ENCODE data around the gene COMMD1.
"Not testable (repeated sequence)": the region's sequence is repeated elsewhere in the genome, so short reads cannot be mapped to it uniquely, and the experiment has no call there.

The COMMD1 gene

GRCh38 chr2:62145478-62146100 lies 240.1 kb downstream of the COMMD1 start:
- no peak for DNase-seq

DNA sequence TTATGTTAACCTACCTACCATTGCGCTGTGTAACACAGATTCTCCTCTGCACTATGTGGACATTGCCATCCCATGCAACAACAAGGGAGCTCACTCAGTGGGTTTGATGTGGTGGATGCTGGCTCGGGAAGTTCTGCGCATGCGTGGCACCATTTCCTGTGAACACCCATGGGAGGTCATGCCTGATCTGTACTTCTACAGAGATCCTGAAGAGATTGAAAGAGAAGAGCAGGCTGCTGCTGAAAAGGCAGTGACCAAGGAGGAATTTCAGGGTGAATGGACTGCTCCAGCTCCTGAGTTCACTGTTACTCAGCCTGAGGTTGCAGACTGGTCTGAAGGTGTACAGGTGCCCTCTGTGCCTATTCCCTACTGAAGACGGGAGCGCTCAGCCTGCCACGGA lies 241.3 kb downstream of the COMMD1 start:
- not testable (repeated sequence) for DNase-seq

DNA sequence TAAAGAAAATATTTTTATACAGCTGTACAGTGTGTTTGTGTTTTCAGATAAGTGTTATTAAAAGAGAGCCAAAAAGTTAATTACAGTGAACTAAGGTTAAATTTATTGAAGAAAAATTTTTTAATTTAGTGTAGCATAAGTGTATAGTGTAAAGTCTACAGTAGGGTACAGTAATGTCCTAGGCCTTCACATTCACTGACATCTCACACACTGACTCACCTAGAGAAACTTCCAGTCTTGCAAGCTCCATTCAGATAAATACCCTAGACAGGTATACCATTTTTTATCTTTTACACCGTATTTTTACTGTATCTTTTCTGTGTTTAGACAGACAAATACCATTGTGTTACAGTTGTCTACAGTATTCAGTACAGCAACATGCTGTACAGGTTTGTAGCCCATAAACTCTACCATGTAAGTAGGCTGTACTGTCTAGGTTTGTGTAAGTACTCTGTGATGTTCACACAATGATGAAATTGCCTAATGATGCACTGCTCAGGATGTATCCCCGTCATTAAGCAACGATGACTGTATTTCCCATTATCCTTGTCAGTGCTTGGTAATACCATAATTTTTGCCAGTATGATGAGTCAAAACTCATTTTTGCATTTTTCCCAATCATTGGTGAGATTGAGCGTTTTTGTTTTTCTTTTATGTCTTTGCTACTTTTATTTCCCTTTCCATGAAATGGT lies 242.3 kb downstream of the COMMD1 start:
- no peak for DNase-seq

DNA sequence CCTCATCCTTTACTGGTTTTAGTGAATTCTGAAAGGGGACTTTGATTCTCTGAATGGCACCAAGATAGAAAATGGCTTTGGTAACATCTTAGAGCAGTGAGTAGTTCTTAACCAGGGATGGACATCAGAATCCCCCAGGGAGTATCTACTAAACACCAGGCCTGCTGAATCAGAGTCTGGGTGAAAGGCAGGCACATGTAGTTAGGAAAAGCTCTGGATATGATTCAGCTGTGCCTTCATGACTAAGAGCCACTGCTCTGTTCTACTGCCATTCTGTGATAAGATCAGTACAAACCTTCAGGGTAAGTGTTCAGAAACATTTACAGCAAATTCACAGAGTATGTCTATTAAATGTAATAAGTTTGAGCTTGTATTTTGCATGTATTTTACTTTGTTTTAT lies 244.2 kb downstream of the COMMD1 start:
- DNase-seq = no peak

DNA sequence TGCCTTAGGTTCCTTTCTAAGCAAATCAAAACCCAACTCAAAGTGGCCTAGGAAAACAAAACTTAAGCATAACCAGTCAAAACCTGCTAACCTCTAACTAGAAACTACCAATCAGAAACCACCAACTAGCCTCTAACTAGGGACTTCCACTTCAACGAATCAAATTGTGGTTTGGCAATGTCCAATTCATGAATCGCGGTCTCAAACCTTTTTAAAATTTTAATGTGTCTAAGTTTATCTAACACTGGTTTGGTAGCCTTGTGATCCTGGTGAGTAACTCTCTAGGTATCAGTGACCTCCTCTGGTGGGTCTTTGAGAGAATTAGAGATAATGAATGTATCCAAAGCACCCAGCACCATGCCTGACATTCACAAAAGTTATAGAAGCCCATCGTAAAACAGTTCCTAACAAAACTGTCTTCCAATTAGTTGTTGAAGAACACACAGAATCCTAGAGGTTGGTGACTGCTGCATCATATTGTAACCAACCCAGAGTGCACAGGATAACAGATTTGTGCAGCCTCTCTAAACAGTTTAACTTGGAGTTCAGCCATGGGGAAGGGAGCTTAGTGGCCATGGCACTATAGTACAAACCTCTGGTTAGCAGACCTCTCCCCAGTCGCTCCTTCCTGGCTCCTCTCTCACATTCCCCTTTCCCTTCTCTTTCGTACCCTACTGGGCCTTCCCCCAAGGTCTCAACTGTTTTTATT lies 245.3 kb downstream of the COMMD1 start:
- DNase-seq = no peak

DNA sequence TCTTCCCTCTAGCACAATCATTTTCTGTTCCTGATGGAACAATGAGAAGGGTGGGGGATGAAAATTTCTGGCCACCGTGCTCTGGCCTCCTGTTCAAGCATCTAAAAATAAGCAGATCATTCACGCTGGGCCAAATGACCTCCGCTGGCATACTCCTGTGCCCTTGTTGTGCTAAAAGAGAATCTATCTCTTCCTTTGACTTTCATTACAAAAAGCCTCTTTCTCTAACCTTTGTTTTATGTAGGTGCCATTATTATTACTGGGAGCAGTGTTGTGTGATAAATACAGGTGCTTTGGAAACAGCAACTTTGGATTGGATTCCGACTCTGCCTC lies 245.8 kb downstream of the COMMD1 start:
- no peak for DNase-seq

GRCh38 chr2:62152000-62152399 lies 246.5 kb downstream of the COMMD1 start:
- DNase-seq = no peak

DNA sequence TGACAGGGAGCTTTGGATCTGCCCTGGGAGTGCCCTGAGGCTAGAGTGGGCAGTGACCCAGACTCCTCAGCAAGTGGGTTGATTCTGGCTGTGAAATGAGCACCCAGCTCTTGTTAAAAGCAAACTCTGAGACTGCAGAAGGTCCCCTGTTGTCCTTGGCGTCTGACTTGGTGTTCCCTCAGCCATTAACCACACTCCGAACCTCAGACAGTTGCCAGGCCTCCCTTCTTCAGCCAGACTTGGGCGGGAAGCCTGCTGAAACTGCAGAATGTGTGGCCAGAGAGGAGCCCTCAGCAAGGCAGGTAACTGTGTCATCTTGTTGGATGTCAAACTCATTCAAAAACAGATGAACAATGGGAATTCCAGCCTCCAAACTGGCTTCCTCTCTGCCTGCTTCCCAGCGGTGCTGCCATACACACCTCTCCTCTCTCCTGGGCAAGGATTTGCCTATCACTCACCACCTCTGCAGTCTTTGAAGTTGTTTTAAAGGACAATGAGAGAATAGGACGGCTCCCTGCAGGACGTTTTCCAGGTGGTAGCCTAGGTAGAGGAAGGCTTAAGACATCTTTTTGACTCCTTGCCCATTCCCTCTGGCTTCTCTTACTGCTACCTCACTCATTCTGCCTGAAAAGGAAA lies 251.5 kb downstream of the COMMD1 start:
- no peak for DNase-seq

DNA sequence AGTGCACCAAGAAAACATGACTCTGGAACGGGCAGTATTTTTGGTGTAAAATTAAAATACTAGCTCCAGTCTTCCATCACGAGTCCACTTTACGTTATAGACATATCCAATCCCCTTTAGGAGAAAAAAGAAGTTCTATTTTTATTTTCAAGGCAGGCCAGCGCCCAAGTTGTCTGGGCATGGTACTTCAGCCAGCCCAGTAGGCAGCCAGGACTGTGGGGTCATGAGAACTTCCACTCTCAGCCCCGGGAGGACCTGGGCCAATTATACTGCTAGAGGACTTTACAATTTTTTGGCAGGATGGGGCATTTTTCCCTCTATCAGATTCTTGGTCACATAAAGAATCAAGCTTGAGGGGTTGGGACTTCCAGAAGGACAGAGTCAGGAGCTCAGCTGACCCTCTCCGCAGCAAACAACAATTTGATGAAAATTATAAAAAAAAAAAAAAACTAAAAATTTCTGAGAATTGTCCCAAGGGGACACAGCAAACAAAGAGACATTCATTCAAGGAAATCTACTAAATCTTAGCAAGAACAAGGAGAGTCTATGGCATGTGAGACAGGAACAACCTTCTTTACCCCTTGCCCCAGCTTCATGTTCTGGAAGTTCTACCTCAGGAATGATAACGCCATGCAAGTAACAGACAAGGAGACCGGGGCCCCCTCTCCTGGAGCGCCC lies 253.1 kb downstream of the COMMD1 start:
- DNase-seq = no peak

DNA sequence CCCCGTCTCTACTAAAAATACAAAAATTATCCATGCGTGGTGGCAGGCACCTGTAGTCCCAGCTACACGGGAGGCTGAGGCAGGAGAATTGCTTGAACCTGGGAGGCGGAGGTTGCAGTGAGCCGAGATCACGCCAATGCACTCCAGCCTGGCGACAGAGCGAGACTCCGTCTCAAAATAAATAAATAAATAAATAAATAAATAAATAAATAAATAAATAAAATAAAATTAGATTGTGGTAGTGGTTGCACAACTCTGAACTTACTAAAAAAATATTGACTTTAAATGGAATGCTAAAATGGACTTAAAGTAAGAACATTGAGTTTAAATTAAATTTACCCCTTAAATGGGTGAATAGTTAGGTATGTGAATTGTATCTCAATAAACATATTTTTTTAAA lies 255.2 kb downstream of the COMMD1 start:
- DNase-seq = not testable (repeated sequence)

- DNase-seq = no peak
Observed at GRCh38 chr2:62163106-62163831, 257.8 kb downstream of the COMMD1 start.

DNA sequence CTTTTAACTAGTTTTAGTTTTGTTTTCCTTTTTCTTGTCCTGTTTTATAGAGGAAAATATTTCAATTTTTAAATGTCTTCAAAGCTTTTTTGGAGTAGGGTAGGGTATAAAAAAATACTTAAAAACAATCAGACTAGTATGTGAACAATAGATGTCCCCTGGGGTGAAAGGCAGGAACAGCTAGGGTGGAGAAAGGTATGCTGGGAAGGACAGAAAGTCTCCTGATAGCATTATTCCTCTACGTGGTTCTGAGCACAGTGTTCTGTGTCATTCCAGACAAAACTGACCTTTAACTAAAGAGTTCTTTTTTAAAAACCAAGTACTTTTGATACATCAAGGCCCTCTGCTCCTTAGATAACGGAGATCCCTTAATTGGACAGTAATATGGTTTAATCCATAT lies 258.4 kb downstream of the COMMD1 start:
- no peak for DNase-seq

GRCh38 chr2:62175728-62176127 lies 270.3 kb downstream of the COMMD1 start:
- DNase-seq = no peak

GRCh38 chr2:62176801-62177200 lies 271.3 kb downstream of the COMMD1 start:
- DNase-seq = no peak

DNA sequence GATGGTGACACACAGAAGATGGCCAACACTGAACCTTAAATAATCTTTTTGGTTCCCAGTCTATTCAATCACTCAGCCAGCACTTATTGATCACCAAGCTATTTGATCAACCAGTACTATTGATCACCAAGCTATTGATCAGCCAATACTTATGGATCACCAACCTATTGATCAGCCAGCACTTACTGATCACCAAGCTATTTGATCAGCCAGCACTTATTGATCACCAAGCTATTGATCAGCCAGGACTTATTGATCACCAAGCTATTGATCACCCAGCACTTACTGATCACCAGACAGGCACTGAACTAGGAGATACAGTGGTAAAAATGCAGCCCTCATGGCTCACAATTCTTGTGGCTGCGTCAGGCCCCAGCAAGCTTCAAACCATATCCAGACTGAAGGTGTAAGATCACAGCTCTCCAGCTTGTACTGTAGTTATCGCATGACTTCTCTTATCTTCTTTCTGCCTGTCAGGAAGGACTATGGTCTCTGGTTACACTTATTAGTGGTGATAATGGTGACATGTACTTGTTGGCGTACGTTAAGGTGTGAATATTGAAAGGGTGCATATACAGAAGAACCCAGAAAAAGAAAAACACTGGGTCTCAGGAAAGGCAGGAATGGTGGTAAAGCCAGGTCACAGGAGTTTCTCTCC lies 272.0 kb downstream of the COMMD1 start:
- no peak for DNase-seq

DNA sequence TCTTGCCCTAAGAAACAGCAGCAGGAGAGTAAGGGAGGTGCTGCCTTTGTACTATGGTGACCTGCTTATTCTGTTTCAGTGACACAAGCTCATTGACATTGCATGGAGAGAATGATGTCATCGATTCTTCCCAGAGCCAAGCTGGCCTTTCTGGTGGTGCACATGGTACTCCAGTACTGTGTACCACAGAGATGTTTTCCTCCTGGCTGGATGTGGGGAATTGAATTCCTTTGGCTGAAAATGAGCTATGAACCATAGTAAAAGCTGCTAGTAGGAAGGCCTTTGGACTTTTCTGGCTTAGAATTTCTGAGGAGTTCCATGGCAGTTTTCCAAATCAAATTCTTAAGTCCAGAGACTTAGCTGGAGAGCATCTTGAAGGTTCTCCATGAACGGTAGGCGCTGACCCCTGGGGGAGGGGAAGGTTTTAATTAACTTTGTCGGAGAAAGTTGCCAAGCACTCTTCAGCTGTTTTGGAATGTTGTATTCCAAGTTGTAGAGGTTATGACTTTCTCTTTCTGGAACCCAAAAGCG lies 273.3 kb downstream of the COMMD1 start:
- DNase-seq = no peak

DNA sequence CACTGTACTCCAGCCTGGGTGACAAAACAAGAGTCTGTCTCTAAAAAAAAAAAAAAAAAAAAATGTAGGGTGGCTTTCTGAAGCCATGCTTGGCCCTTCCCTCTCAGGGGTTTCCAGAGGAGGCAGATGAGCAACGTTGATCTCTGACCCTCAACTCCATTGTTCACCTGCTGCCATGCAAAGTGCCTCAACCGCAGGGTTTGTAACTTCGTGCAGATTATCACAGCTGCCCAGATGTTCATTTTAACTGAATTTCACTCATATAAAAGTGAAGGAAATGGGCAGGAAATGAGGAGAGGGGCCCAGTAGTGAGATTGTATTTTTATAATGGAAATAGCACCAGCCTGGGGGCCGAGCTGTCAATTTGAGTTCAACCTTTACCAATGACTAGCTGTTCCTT lies 275.5 kb downstream of the COMMD1 start:
- no peak for DNase-seq

GRCh38 chr2:62181843-62182242 lies 276.4 kb downstream of the COMMD1 start:
- DNase-seq = no peak

- DNase-seq = no peak
Observed at GRCh38 chr2:62184512-62185230, 279.2 kb downstream of the COMMD1 start.
